COR-L47 (cell line): ENCODE measurements around the gene SLC6A6.
A peak's percentile ranks its signal among the peaks of the same experiment; 100 is the strongest.

Experiments
- DNase-seq: peaks from one replicate; lab custom pipeline; 2025; lab: John Stamatoyannopoulos, UW

The SLC6A6 gene

GRCh38 chr3:14422016-14422963 is 19.9 kb downstream of the SLC6A6 start:
- no peak for DNase-seq

- DNase-seq = no peak
These were observed 20.9 kb downstream of the SLC6A6 start for GRCh38 chr3:14423197-14423743.

GRCh38 chr3:14423963-14424362 is 21.6 kb downstream of the SLC6A6 start:
- no peak for DNase-seq

- no peak for DNase-seq
These were observed 22.5 kb downstream of the SLC6A6 start for GRCh38 chr3:14424711-14425580.

GRCh38 chr3:14425581-14426304 is 23.3 kb downstream of the SLC6A6 start:
- no peak for DNase-seq

- no peak for DNase-seq
These were observed 23.9 kb downstream of the SLC6A6 start for GRCh38 chr3:14426305-14426620.

- no peak for DNase-seq
These were observed 26.0 kb downstream of the SLC6A6 start for GRCh38 chr3:14428087-14429033.

GRCh38 chr3:14429237-14429636 is 26.8 kb downstream of the SLC6A6 start:
- no peak for DNase-seq

GRCh38 chr3:14429640-14430039 is 27.2 kb downstream of the SLC6A6 start:
- no peak for DNase-seq

- DNase-seq = no peak
These were observed 27.6 kb downstream of the SLC6A6 start for GRCh38 chr3:14430053-14430452.

GRCh38 chr3:14430706-14431451 is 28.5 kb downstream of the SLC6A6 start:
- DNase-seq = no peak

GRCh38 chr3:14431452-14431916 is 29.1 kb downstream of the SLC6A6 start:
- DNase-seq = no peak

GRCh38 chr3:14431917-14432834 is 29.8 kb downstream of the SLC6A6 start:
- DNase-seq = no peak

- peak; percentile 16 for DNase-seq
These were observed 30.7 kb downstream of the SLC6A6 start for GRCh38 chr3:14433106-14433505.

- no peak for DNase-seq
These were observed 31.7 kb downstream of the SLC6A6 start for GRCh38 chr3:14434126-14434497.

GRCh38 chr3:14434498-14435151 is 32.2 kb downstream of the SLC6A6 start:
- DNase-seq = no peak

GRCh38 chr3:14435175-14436014 is 33.0 kb downstream of the SLC6A6 start:
- no peak for DNase-seq

GRCh38 chr3:14436954-14437281 is 34.5 kb downstream of the SLC6A6 start:
- DNase-seq = no peak
